ENCODE results near the gene TCF12.

Gene TCF12

DNA sequence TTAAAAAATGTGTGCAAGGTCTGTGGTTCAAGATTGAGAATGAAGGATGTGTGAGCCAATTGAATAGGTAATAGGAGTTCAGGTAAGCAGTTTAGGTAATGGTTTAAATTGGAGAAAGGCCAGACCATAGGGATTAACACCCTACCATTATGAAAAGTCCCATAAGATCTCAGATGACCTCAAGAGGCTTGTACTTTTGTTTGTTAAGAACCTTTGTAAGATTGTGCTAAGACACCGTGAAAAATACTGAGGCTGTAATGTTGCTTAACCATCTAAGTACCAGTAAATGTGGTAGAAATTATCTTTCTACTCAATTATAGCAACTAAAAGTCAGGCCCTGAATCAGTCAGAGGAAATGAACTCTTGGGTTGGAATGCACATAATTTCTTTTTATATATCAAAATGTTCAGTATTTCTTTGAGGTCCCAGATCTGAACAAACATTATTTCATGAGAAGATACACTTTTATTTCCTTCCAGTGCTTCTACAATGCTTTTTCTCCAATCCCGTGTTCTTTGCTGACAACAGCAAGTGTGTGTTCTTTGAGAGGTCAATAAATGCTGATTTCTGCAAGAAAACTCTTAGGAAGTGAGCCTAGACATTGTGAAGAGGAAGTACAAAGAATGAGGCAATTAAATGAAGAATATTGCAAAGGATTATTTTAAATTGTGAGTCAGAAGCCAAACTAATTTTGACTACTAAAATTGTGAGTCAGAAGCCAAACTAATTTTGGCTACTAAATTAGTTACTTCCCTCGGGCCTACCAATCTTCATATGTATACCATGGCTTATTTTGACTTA is 66.4 kb downstream of the TCF12 start:
- Histone ChIP-seq H3K27me3 (no peaks in the 10 kb centered on the region), H3K4me3 (ENCODE audit: low read depth, low read length) (no peak overlapping the region), H3K9me3 (no peaks in the 10 kb centered on the region), H3K4me1 (peaks cover 3% of the 10 kb centered on the region; the same call in 1 of the 2 replicates), H3K36me3 (no peaks in the 10 kb centered on the region)
- TF ChIP-seq, protein P1, sequence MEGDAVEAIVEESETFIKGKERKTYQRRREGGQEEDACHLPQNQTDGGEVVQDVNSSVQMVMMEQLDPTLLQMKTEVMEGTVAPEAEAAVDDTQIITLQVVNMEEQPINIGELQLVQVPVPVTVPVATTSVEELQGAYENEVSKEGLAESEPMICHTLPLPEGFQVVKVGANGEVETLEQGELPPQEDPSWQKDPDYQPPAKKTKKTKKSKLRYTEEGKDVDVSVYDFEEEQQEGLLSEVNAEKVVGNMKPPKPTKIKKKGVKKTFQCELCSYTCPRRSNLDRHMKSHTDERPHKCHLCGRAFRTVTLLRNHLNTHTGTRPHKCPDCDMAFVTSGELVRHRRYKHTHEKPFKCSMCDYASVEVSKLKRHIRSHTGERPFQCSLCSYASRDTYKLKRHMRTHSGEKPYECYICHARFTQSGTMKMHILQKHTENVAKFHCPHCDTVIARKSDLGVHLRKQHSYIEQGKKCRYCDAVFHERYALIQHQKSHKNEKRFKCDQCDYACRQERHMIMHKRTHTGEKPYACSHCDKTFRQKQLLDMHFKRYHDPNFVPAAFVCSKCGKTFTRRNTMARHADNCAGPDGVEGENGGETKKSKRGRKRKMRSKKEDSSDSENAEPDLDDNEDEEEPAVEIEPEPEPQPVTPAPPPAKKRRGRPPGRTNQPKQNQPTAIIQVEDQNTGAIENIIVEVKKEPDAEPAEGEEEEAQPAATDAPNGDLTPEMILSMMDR (IDR thresholded peaks at IDR 0.05; ENCODE audit: low read depth, low read length): no peak
- DNase-seq: no peak

DNA sequence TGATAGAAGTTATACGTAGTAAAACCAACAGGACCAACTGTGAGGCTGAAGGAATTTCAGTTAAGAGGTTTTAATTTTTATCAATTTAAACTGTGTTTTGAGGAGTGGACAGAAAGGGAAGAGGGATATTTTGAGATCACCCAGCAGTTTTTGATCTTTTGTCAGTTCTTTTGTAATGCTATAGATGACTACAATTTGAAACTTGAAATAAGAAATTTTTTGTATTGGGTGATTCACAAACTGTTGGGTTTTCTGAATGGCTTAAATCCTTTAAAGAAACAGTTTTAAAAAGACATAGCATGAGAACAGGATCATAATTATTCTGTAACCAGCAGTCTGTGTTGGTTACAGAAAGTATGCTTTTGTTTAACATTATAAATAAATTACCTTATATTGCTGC is 67.4 kb downstream of the TCF12 start:
- TF ChIP-seq, protein P1 (IDR thresholded peaks at IDR 0.05; ENCODE audit: low read depth, low read length): no peak
- Histone ChIP-seq H3K36me3 (no peaks in the 10 kb centered on the region), H3K9me3 (no peaks in the 10 kb centered on the region), H3K27me3 (no peaks in the 10 kb centered on the region), H3K4me3 (ENCODE audit: low read depth, low read length) (no peak overlapping the region), H3K4me1 (peaks cover 3% of the 10 kb centered on the region; the same call in 1 of the 2 replicates)
- no peak for DNase-seq

DNA sequence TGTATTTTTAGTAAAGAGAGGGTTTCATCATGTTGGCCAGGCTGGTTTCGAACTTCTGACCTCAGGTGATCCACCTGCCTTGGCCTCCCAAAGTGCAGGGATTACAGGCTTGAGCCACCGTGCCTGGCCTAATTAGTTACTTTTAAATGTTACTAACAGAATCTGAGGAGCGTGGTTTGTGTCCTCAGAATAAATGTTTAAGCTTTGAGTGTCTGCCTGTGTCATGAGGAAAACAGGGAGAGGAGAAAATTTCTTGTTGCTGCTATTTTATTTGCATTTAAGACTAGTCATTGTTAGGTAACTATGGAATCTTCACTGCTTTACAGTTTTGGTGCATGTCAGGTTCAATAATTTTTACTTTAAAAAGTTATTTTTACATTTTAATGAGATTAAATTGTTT is 68.8 kb downstream of the TCF12 start:
- Histone ChIP-seq H3K36me3 (no peaks in the 10 kb centered on the region), H3K9me3 (no peaks in the 10 kb centered on the region), H3K27me3 (no peaks in the 10 kb centered on the region), H3K4me1 (peaks cover 3% of the 10 kb centered on the region; the same call in 1 of the 2 replicates), H3K4me3 (ENCODE audit: low read depth, low read length) (no peak overlapping the region)
- TF ChIP-seq, protein P1 (IDR thresholded peaks at IDR 0.05; ENCODE audit: low read depth, low read length): no peak
- DNase-seq: no peak

DNA sequence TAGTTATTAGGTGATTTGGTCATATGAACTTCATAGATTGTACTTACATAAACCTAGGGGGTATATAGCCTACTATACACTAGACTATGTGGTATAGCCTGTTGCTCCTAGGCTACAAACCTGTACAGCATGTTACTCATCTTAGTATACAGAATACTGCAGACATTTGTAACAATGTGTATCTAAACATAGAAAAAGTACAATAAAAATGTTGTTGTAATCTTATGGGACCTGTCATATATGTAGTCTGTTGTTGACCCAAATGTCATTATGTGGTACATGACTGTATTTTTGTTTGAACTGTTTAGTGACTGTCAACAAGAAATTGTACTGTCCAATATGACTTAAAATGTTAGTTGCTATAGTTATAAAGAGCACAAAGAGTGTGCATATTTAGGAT is 69.8 kb downstream of the TCF12 start:
- Histone ChIP-seq H3K4me1 (peaks cover 3% of the 10 kb centered on the region; the same call in 1 of the 2 replicates), H3K27me3 (no peaks in the 10 kb centered on the region), H3K36me3 (no peaks in the 10 kb centered on the region; the same call in 1 of the 2 replicates), H3K4me3 (ENCODE audit: low read depth, low read length) (no peak overlapping the region), H3K9me3 (no peaks in the 10 kb centered on the region)
- TF ChIP-seq, protein P1 (IDR thresholded peaks at IDR 0.05; ENCODE audit: low read depth, low read length): no peak
- no peak for DNase-seq

DNA sequence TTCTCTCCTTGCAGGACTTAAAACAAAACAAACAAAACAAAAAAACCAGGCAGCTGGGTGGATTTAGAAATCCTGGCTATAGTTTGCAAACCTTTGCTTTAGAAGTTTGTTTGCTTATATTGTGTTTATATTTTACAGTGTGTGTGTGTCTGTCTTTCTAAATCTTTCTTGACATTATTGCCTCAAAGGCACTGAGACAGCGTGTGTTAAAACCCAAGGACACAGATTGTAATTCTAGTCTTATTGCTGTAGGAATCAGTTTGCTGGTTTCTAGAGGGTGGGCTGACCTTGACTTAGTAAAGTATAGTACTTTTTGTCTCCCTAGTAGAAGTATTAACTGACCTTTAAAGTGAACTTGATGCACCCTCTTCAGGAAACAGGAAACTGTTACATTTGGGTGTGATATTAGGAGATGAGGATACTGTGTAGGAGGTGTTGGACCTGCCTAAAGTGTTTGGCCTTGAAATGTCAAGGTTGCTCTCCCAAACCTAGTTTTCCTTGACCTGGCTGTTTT is 71.0 kb downstream of the TCF12 start:
- H3K27me3 ChIP-seq: no peaks in the 10 kb centered on the region
- DNase-seq: no peak

More for the DNA sequence above, 71.0 kb downstream of the TCF12 start:
- Histone ChIP-seq H3K4me1 (peaks cover 3% of the 10 kb centered on the region; the same call in 1 of the 2 replicates), H3K4me3 (ENCODE audit: low read depth, low read length) (no peak overlapping the region), H3K36me3 (peaks cover 5% of the 10 kb centered on the region), H3K9me3 (no peaks in the 10 kb centered on the region)
- TF ChIP-seq, protein P1 (IDR thresholded peaks at IDR 0.05; ENCODE audit: low read depth, low read length): no peak
